AG04450 (cell line): ENCODE data around the gene MEGF6. TPM values are rescaled to one million over a fixed set of nuclear protein-coding genes. Genes with fewer than 3 reads are reported as not detected.

Experiments used
- CTCF ChIA-PET: fragments of 300-600, 350-600 bp; formaldehyde crosslinking; extraction: SDS; loops from one replicate; lab custom pipeline; 2022; ENCODE audit warnings: antibody characterized with exemption, inconsistent platforms; lab: Charles Lee
- POLR2A ChIA-PET: fragments of 350-600 bp; formaldehyde crosslinking; extraction: SDS; loops from one replicate; lab custom pipeline; 2021; ENCODE audit warnings: antibody characterized with exemption, inconsistent platforms; lab: Yijun Ruan, JAX
- DNase-seq: peaks from one replicate; pipeline ENCODE4 v3.0.0-alpha.2; 2011; ENCODE audit warnings: low read depth, low spot score
- H3K27ac ChIP-seq: one replicate; pipeline ENCODE4 v1.5.1; 2012; ENCODE audit warnings: low read depth, low read length, control low read depth
- H3K27me3 ChIP-seq: one replicate; pipeline ENCODE4 v1.6.0; 2012; ENCODE audit warnings: low read length; ENCODE audit not compliant: control insufficient read depth, insufficient read depth
- H3K4me3 ChIP-seq: 2 replicates; pipeline ENCODE4 v1.5.1; 2011; ENCODE audit warnings: mild to moderate bottlenecking, low read depth, low read length, control low read depth
- H3K9me3 ChIP-seq: 2 replicates; pipeline ENCODE4 v1.5.1; 2012; ENCODE audit warnings: low read length; ENCODE audit not compliant: control insufficient read depth, insufficient read depth
- polyA plus RNA-seq: library from polyadenylated mRNA; depleted of rRNA; stranded (reverse); fragments of >200 nt; gene quantifications from 2 replicates; pipeline ENCODE4 v1.2.3, GENCODE V29; 2011
- TF ChIP-seq, protein P1 (sequence below): IDR thresholded peaks from 2 replicates; pipeline ENCODE4 v1.5.1; 2011; ENCODE audit warnings: low read depth, low read length, control low read depth, inconsistent platforms

Gene MEGF6
- polyA plus RNA-seq, 1 experiment: 0.45 TPM

DNA sequence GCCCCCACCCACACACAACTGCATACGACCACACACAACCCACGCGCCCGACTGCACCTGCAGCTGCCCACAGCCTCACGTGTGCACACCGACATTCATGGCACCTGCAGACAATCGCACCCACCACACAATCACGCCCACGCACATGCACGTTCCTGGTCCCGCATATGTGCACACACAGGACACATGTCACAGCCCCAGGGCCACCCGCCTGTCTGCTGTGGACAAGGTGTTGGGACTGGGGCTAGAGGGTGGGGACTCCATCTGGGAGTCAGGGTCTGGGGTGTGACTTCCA is 100.4 kb downstream of the MEGF6 start:
- H3K9me3 ChIP-seq: peaks cover 38% of the 10 kb centered on the region

DNA sequence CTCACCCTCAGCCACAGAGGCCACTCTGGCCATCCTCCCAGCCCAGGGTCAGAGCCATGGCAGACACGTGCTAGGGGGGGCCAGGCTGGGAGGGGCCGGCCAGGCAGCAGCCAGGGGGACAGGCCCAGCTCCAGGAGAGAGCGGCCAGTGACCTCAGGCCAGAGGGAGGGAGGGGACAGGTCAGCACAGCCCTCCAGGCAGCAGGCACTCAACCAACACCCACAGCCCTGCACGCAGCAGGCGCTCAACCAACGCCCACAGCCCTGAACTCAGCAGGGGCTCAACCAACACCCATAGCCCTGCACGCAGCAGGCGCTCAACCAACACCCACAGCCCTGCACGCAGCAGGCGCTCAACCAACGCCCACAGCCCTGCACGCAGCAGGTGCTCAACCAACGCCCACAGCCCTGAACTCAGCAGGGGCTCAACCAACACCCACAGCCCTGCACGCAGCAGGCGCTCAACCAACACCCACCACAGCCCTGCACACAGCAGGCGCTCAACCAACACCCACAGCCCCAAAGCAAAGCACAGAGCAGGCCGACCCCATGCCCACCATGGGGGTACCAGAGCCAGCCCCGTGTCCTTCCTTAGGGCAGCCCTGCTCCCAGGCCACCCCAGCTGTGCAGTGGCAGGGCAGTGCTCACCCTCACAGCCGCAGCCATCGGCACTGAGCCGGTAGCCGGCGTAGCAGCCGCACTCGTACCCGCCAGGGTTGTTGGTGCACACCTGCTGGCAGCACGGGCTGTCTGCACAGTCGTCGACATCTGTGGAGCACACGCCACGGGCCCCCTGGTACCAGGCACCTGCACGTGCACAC is 101.0 kb downstream of the MEGF6 start:
- CTCF ChIA-PET: no interaction called here
- DNase-seq: no peak
- TF ChIP-seq, protein P1, sequence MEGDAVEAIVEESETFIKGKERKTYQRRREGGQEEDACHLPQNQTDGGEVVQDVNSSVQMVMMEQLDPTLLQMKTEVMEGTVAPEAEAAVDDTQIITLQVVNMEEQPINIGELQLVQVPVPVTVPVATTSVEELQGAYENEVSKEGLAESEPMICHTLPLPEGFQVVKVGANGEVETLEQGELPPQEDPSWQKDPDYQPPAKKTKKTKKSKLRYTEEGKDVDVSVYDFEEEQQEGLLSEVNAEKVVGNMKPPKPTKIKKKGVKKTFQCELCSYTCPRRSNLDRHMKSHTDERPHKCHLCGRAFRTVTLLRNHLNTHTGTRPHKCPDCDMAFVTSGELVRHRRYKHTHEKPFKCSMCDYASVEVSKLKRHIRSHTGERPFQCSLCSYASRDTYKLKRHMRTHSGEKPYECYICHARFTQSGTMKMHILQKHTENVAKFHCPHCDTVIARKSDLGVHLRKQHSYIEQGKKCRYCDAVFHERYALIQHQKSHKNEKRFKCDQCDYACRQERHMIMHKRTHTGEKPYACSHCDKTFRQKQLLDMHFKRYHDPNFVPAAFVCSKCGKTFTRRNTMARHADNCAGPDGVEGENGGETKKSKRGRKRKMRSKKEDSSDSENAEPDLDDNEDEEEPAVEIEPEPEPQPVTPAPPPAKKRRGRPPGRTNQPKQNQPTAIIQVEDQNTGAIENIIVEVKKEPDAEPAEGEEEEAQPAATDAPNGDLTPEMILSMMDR: no peak
- no peak overlapping the region for H3K4me3 ChIP-seq
- POLR2A ChIA-PET: no interaction called here
- peaks cover 42% of the 10 kb centered on the region for H3K9me3 ChIP-seq
- H3K27me3 ChIP-seq: peaks cover 4% of the 10 kb centered on the region
- no peak overlapping the region for H3K27ac ChIP-seq

More for the DNA sequence above, 100.4 kb downstream of the MEGF6 start:
- no peak overlapping the region for H3K27ac ChIP-seq
- DNase-seq: no peak
- TF ChIP-seq, protein P1: no peak
- POLR2A ChIA-PET: no interaction called here
- CTCF ChIA-PET: interaction anchor here (0.5 kb wide), 1 partner anchor 106 kb away, joined by 5 read pairs; no protein-coding TSS in a partner anchor
- H3K27me3 ChIP-seq: peaks cover 4% of the 10 kb centered on the region
- H3K4me3 ChIP-seq: no peak overlapping the region

DNA sequence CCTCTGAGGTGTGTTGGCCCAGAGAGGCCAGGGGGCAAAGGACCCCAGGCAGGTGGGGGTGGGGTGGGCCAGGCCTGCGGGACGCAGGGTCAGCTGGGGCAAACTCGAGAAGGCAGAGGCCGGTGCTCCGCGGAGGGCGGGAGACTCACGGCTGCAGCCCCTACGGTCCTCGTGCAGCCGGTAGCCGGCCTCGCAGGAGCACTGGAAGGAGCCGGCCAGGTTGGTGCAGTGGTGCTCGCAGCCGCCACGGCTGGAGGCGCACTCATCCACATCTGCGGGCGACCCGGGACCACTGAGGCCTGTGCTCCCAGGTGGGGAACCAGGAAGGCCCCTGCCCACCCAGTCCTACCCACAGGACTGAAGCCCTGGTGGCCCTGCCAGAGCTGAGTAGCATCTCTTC is 101.6 kb downstream of the MEGF6 start:
- Histone ChIP-seq H3K9me3 (peaks cover 45% of the 10 kb centered on the region), H3K27me3 (peaks cover 4% of the 10 kb centered on the region), H3K27ac (no peak overlapping the region), H3K4me3 (no peak overlapping the region)
- TF ChIP-seq, protein P1: no peak
- CTCF ChIA-PET: no interaction called here
- no peak for DNase-seq
- POLR2A ChIA-PET: no interaction called here

DNA sequence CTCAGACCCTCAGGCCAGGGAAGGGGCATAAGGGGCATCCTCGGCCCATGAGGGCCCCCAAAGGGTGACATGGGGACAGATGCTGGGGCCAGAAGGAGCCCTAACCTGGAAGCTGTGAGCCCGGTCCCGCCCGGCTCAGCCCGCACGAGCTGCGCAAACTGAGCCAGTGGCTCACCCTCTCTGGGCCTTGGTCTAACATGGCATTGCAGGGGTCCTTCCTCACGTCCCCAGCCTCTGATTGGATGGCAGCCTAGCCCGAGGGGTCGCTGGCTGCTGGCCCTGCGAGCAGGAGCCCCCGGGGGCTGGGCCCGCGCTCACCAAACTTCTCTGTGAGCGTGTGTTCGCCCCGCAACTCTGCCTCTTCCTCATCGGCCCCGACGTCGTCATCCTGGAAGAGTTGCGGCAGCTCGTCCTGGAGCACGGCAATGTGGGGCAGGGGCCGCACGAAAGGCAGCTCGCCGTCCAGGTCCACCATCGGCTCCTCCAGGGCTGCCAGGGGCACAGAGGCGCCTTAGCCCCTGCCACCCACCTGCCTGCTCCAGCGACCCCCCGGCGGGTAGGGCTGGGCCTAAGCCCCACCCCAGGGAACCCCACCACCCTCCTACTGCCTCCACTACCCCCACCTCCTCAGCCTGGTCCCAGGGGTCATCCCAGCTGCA is 102.4 kb downstream of the MEGF6 start:
- Histone ChIP-seq H3K27ac (no peak overlapping the region), H3K4me3 (no peak overlapping the region), H3K27me3 (peaks cover 4% of the 10 kb centered on the region), H3K9me3 (peaks cover 39% of the 10 kb centered on the region)
- TF ChIP-seq, protein P1: no peak
- no peak for DNase-seq
- POLR2A ChIA-PET: interaction anchor here (0.5 kb wide), 1 partner anchor 23 kb away, joined by 8 read pairs; no protein-coding TSS in a partner anchor
- CTCF ChIA-PET: no interaction called here

DNA sequence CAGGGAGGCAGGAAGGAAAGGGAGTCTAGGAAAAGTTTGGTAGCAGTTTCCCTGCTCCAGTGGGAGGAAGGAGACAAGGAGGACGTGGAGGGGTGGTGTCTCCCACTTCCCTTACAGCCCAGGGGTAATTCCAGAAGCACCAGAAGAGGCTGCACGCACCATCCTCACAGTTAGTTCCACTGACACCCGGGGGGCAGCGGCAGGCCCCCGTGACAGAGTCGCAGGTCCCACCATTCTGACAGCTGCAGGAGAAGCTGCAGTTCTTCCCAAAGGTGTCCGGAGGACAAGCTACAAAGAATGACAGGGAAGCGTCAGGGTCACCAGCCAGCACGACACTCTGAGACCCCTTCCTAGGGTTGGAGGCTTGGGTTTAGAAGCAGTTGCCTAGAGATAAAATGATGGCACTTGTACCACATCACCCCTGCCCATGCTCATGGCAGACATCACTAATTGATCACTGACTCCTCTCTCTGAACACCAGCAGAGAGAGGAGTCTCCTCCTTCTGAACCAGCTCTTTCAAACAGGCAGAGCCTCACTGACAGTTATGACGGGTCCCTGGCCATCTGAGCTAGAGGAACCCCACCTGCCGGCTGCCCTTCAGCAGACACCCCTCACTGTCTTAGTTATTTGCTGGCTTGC is 103.6 kb downstream of the MEGF6 start:
- peaks cover 4% of the 10 kb centered on the region for H3K27me3 ChIP-seq
- H3K9me3 ChIP-seq: peaks cover 37% of the 10 kb centered on the region
- CTCF ChIA-PET: interaction anchor here (1.0 to 1.1 kb wide), 2 partner anchors 17 to 55 kb away, joined by 4 read pairs; no protein-coding TSS in a partner anchor
- POLR2A ChIA-PET: no interaction called here
- DNase-seq: no peak
- no peak overlapping the region for H3K27ac ChIP-seq
- TF ChIP-seq, protein P1: no peak
- H3K4me3 ChIP-seq: no peak overlapping the region
